HCT116 (cell line): Measurements from ENCODE around the gene BRD2. TPM values are rescaled to one million over a fixed set of nuclear protein-coding genes. Genes with fewer than 3 reads are reported as not detected.

ENCODE experiments used
- ATAC-seq: fragments of 200-7000 bp; cut with Tn5 transposase; 2 replicates; pipeline ENCODE4 v1.9.1; 2020; ENCODE audit warnings: mild to moderate bottlenecking, moderate library complexity
- BruUV-seq: library from RNA; stranded (reverse); fragments of 400-500 nt; replicated peaks from 2 replicates; lab custom pipeline; 2021; lab: Mats Ljungman, UMichigan
- CTCF ChIA-PET: fragments of 300-600 bp; sonication (Branson Sonifier 250); formaldehyde crosslinking; loops from one replicate; lab custom pipeline; 2021; ENCODE audit warnings: antibody characterized with exemption; lab: Charles Lee
- POLR2A ChIA-PET: fragments of 300-600, 350-600 bp; sonication (Branson Sonifier 250); formaldehyde crosslinking; loops from one replicate; lab custom pipeline; 2021; ENCODE audit warnings: antibody characterized with exemption; lab: Charles Lee
- RAD21 ChIA-PET, 2 experiments: fragments of 300-600 bp; sonication (Branson Sonifier 250); formaldehyde crosslinking; loops; one replicate each; lab custom pipeline; 2023; ENCODE audit warnings: low total read pairs in 2 of 2; ENCODE audit not compliant: uncharacterized antibody in 2 of 2, unreplicated experiment in 2 of 2, low non-redundant PET in 1 of 2; lab: Charles Lee
- DNase-seq: peaks from one replicate; pipeline ENCODE4 v3.0.0-alpha.2; 2010; ENCODE audit warnings: low read depth, low spot score
- H2AFZ ChIP-seq: fragments of 200-600 bp; shearing (Covaris generic), sonication (generic); 2 replicates; pipeline ENCODE4 v1.6.1; 2017; ENCODE audit warnings: low read depth, mixed run types, mixed read lengths, antibody characterized with exemption, low read length; ENCODE audit not compliant: poor library complexity, severe bottlenecking
- H3K27ac ChIP-seq: 2 replicates; pipeline ENCODE4 v1.5.1; 2012; ENCODE audit warnings: low read depth, low read length
- H3K27me3 ChIP-seq: fragments of 200-600 bp; sonication (generic); 2 replicates; pipeline ENCODE4 v1.6.1; 2016; ENCODE audit warnings: mixed run types, low read length, mixed read lengths; ENCODE audit not compliant: insufficient read depth
- H3K36me3 ChIP-seq, 2 experiments: fragments of 200-500 bp in 1 of 2; fragments of 200-600 bp in 1 of 2; sonication (Bioruptor generic) in 1 of 2; sonication (generic) in 1 of 2; 2 replicates each; pipeline versions ENCODE4 v1.5.1 to v1.6.1; 2014 to 2016; ENCODE audit warnings: low read length in 2 of 2, inconsistent platforms in 1 of 2, mixed read lengths in 1 of 2, mixed run types in 1 of 2; ENCODE audit not compliant: insufficient read depth in 2 of 2, control insufficient read depth in 1 of 2
- H3K4me1 ChIP-seq, 2 experiments: fragments of 200-600 bp in 1 of 2; sonication (generic) in 1 of 2; 2 replicates each; pipeline versions ENCODE4 v1.5.1 to v1.6.1; 2012 to 2017; ENCODE audit warnings: low read length in 2 of 2, inconsistent platforms in 1 of 2, mild to moderate bottlenecking in 1 of 2, mixed read lengths in 1 of 2, mixed run types in 1 of 2, moderate library complexity in 1 of 2; ENCODE audit not compliant: insufficient read depth in 2 of 2, control insufficient read depth in 1 of 2
- H3K4me2 ChIP-seq: fragments of 200-600 bp; sonication (generic); 2 replicates; pipeline ENCODE4 v1.6.1; 2017; ENCODE audit warnings: mixed run types, low read length, mixed read lengths
- H3K4me3 ChIP-seq, 2 experiments: fragments of 200-600 bp in 1 of 2; sonication (generic) in 1 of 2; replicated peaks in 1 of 2; 2 replicates each; pipeline ENCODE4 v1.5.1; 2011 to 2016; ENCODE audit warnings: low read length in 2 of 2, control low read depth in 1 of 2, low read depth in 1 of 2, mild to moderate bottlenecking in 1 of 2, mixed read lengths in 1 of 2, mixed run types in 1 of 2
- H3K79me2 ChIP-seq: fragments of 200-600 bp; sonication (generic); 2 replicates; pipeline ENCODE4 v1.6.1; 2017; ENCODE audit warnings: mild to moderate bottlenecking, mixed run types, low read length, moderate library complexity, mixed read lengths; ENCODE audit not compliant: insufficient read depth
- H3K9ac ChIP-seq: fragments of 200-600 bp; sonication (generic); 2 replicates; pipeline ENCODE4 v1.6.1; 2016; ENCODE audit warnings: low read length, mixed read lengths
- H3K9me2 ChIP-seq: fragments of 200-600 bp; sonication (generic), shearing (Covaris generic); 2 replicates; pipeline ENCODE4 v1.6.1; 2017; ENCODE audit warnings: mixed run types, mild to moderate bottlenecking, moderate library complexity; ENCODE audit not compliant: insufficient read depth
- H3K9me3 ChIP-seq, 2 experiments: fragments of 200-500 bp in 1 of 2; fragments of 200-600 bp in 1 of 2; sonication (Bioruptor generic) in 1 of 2; sonication (generic) in 1 of 2; 2 replicates each; pipeline ENCODE4 v1.6.1; 2014 to 2017; ENCODE audit warnings: low read length in 2 of 2, mixed read lengths in 2 of 2, inconsistent platforms in 1 of 2, low read depth in 1 of 2, mild to moderate bottlenecking in 1 of 2, mixed run types in 1 of 2, moderate library complexity in 1 of 2; ENCODE audit not compliant: control insufficient read depth in 1 of 2, insufficient read depth in 1 of 2
- H4K20me1 ChIP-seq: fragments of 200-600 bp; sonication (generic), shearing (Covaris generic); 2 replicates; pipeline ENCODE4 v1.6.1; 2017; ENCODE audit warnings: mixed run types, mild to moderate bottlenecking, moderate library complexity; ENCODE audit not compliant: insufficient read depth
- JUND ChIP-seq: IDR thresholded peaks from 2 replicates; pipeline ENCODE4 v1.6.1; 2012
- RAD21 ChIP-seq: IDR thresholded peaks from 2 replicates; pipeline ENCODE4 v1.6.1; 2012; ENCODE audit warnings: low read depth, mild to moderate bottlenecking
- SIN3A ChIP-seq: IDR thresholded peaks from 2 replicates; pipeline ENCODE4 v1.6.1; 2012; ENCODE audit warnings: low read depth
- SRF ChIP-seq: IDR thresholded peaks from 2 replicates; pipeline ENCODE4 v1.6.1; 2012; ENCODE audit warnings: low read depth
- YY1 ChIP-seq: IDR thresholded peaks from 2 replicates; pipeline ENCODE4 v1.6.1; 2011; ENCODE audit warnings: low read length, low read depth, moderate library complexity, mild to moderate bottlenecking; ENCODE audit not compliant: insufficient replicate concordance; ENCODE audit errors: extremely low read depth
- ZFX ChIP-seq: fragments of 450-650 bp; IDR thresholded peaks from 2 replicates; pipeline ENCODE4 v1.6.1; 2017
- ZNF274 ChIP-seq: fragments of 200-500 bp; sonication (Bioruptor generic); IDR thresholded peaks from 2 replicates; pipeline ENCODE4 v1.6.1; 2014; ENCODE audit warnings: mild to moderate bottlenecking, low read depth, low read length, inconsistent platforms
- intact Hi-C: fragments of 100-400 bp; cut with micrococcal nuclease; formaldehyde crosslinking; loops from 2 replicates; pipeline ENCODE4 v1.10.0; 2022
- total RNA-seq: library from RNA; stranded (reverse); gene quantifications from one replicate; pipeline ENCODE4 v1.2.1, GENCODE V29; 2021; ENCODE audit not compliant: unreplicated experiment
- TF ChIP-seq, protein P1 (sequence below): IDR thresholded peaks from 2 replicates; pipeline ENCODE4 v1.6.1; 2012
- TF ChIP-seq, protein P2 (sequence below): IDR thresholded peaks from 2 replicates; pipeline ENCODE4 v1.6.1; 2012; ENCODE audit warnings: low read depth
- TF ChIP-seq, protein P3 (sequence below), 3 experiments: fragments of 200-600 bp in 1 of 3; sonication (generic) in 1 of 3; IDR thresholded peaks in 2 of 3; conservative IDR thresholded peaks in 1 of 3; 2 replicates each; pipeline ENCODE4 v1.5.1; 2012 to 2017; ENCODE audit warnings: low read depth in 2 of 3, low read length in 2 of 3, antibody characterized with exemption in 1 of 3, borderline replicate concordance in 1 of 3, control low read depth in 1 of 3, mild to moderate bottlenecking in 1 of 3, mixed read lengths in 1 of 3, mixed run types in 1 of 3, moderate library complexity in 1 of 3; ENCODE audit not compliant: insufficient read depth in 1 of 3

The BRD2 gene
- total RNA-seq, 1 experiment from 2014 or later: 260 TPM

DNA sequence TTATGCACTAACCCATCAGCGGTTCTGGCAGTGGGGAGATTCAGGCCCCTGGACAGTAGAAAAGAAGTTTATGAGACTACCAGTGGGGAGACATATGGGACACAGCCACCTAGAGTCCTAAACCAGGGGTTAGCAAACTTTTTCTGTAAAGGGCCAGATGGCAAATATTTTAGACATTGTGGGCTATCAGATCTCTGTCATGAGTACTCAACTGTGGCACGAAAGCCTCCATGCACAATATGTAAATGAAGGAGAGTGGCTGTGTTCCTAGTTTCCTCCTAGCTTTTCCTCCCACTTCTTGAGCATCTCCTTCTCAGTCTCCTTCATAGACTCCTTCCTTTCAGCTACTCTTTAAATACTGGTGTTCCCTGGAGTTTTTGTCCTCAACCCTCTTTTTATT lies 12.2 kb upstream of the BRD2 start:
- H3K9ac ChIP-seq: no peak overlapping the region
- no peak overlapping the region for H2AFZ ChIP-seq
- no peaks in the 10 kb centered on the region for H3K9me3 ChIP-seq
- H3K27ac ChIP-seq: no peak overlapping the region
- H3K4me2 ChIP-seq: no peak overlapping the region
- POLR2A ChIA-PET: interaction anchor here (8.1 kb wide), 1 partner anchor 13 kb away, joined by 143 read pairs; the partner anchor contains the start of gene BRD2
- BruUV-seq: no TSS peak
- RAD21 ChIA-PET: no interaction called here
- CTCF ChIA-PET: no interaction called here
- H3K4me1 ChIP-seq: peaks cover 0 to 17% of the 10 kb centered on the region in 2 experiments; a peak in 2 of 4 replicates
- TF ChIP-seq, protein P1, sequence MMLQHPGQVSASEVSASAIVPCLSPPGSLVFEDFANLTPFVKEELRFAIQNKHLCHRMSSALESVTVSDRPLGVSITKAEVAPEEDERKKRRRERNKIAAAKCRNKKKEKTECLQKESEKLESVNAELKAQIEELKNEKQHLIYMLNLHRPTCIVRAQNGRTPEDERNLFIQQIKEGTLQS: no peak
- TF ChIP-seq, protein P2, sequence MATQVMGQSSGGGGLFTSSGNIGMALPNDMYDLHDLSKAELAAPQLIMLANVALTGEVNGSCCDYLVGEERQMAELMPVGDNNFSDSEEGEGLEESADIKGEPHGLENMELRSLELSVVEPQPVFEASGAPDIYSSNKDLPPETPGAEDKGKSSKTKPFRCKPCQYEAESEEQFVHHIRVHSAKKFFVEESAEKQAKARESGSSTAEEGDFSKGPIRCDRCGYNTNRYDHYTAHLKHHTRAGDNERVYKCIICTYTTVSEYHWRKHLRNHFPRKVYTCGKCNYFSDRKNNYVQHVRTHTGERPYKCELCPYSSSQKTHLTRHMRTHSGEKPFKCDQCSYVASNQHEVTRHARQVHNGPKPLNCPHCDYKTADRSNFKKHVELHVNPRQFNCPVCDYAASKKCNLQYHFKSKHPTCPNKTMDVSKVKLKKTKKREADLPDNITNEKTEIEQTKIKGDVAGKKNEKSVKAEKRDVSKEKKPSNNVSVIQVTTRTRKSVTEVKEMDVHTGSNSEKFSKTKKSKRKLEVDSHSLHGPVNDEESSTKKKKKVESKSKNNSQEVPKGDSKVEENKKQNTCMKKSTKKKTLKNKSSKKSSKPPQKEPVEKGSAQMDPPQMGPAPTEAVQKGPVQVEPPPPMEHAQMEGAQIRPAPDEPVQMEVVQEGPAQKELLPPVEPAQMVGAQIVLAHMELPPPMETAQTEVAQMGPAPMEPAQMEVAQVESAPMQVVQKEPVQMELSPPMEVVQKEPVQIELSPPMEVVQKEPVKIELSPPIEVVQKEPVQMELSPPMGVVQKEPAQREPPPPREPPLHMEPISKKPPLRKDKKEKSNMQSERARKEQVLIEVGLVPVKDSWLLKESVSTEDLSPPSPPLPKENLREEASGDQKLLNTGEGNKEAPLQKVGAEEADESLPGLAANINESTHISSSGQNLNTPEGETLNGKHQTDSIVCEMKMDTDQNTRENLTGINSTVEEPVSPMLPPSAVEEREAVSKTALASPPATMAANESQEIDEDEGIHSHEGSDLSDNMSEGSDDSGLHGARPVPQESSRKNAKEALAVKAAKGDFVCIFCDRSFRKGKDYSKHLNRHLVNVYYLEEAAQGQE: no peak
- no peak for TF ChIP-seq ZNF274
- TF ChIP-seq, protein P3, sequence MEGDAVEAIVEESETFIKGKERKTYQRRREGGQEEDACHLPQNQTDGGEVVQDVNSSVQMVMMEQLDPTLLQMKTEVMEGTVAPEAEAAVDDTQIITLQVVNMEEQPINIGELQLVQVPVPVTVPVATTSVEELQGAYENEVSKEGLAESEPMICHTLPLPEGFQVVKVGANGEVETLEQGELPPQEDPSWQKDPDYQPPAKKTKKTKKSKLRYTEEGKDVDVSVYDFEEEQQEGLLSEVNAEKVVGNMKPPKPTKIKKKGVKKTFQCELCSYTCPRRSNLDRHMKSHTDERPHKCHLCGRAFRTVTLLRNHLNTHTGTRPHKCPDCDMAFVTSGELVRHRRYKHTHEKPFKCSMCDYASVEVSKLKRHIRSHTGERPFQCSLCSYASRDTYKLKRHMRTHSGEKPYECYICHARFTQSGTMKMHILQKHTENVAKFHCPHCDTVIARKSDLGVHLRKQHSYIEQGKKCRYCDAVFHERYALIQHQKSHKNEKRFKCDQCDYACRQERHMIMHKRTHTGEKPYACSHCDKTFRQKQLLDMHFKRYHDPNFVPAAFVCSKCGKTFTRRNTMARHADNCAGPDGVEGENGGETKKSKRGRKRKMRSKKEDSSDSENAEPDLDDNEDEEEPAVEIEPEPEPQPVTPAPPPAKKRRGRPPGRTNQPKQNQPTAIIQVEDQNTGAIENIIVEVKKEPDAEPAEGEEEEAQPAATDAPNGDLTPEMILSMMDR (IDR thresholded peaks at IDR 0.05 in 2 of 3, conservative IDR thresholded peaks at IDR 0.05 in 1 of 3; ENCODE audit: borderline replicate concordance in 1 of 3, insufficient read depth in 1 of 3, low read depth in 2 of 3, low read length in 2 of 3): no peak
- TF ChIP-seq JUND: no peak
- no peak for TF ChIP-seq RAD21
- no peak for TF ChIP-seq ZFX
- no peak for TF ChIP-seq SIN3A
- no peak for TF ChIP-seq SRF
- TF ChIP-seq YY1: no peak
- no peaks in the 10 kb centered on the region for H3K36me3 ChIP-seq
- no peaks in the 10 kb centered on the region for H3K9me2 ChIP-seq
- no peaks in the 10 kb centered on the region for H3K27me3 ChIP-seq
- no peaks in the 10 kb centered on the region for H4K20me1 ChIP-seq
- H3K79me2 ChIP-seq: peaks cover 13% of the 10 kb centered on the region
- ATAC-seq (no peak), DNase-seq (no peak)
- intact Hi-C loops: no loop called here
- H3K4me3 ChIP-seq: no peak overlapping the region
